Caco-2 (cell line): Measurements from ENCODE around the gene ST6GALNAC5. TPM values are rescaled to one million over a fixed set of nuclear protein-coding genes. Genes with fewer than 3 reads are reported as not detected.

Source experiments
- BruUV-seq: library from RNA; stranded (reverse); fragments of 400-500 nt; replicated peaks from 2 replicates; lab custom pipeline; 2021; lab: Mats Ljungman, UMichigan
- CTCF ChIA-PET: fragments of 300-600 bp; sonication (Branson Sonifier 250); formaldehyde crosslinking; loops from one replicate; lab custom pipeline; 2022; ENCODE audit warnings: antibody characterized with exemption; lab: Charles Lee
- POLR2A ChIA-PET: fragments of 300-600 bp; sonication (Branson Sonifier 250); formaldehyde crosslinking; loops from one replicate; lab custom pipeline; 2022; ENCODE audit warnings: antibody characterized with exemption; lab: Charles Lee
- DNase-seq, 2 experiments: peaks; one replicate each; pipeline versions ENCODE4 v3.0.0 to v3.0.0-alpha.2; 2020 to 2022
- H3K27me3 ChIP-seq: replicated peaks from 2 replicates; pipeline ENCODE4 v1.6.0; 2011; ENCODE audit warnings: low read length; ENCODE audit not compliant: control insufficient read depth, insufficient read depth
- H3K36me3 ChIP-seq: 2 replicates; pipeline ENCODE4 v1.5.1; 2011; ENCODE audit warnings: low read length; ENCODE audit not compliant: control insufficient read depth, insufficient read depth
- H3K4me1 ChIP-seq: fragments of 250-450 bp; sonication (Bioruptor Pico); 2 replicates; pipeline ENCODE4 v1.5.1; 2020; ENCODE audit warnings: mild to moderate bottlenecking
- H3K4me3 ChIP-seq: 2 replicates; pipeline ENCODE4 v1.5.1; 2011; ENCODE audit warnings: low read depth, mild to moderate bottlenecking, control low read depth, low read length
- H3K9me3 ChIP-seq: fragments of 250-450 bp; sonication (Bioruptor Pico); 2 replicates; pipeline ENCODE4 v1.5.1; 2020; ENCODE audit warnings: mild to moderate bottlenecking, moderate library complexity
- H3K27ac Mint-ChIP-seq: one replicate; pipeline ENCODE4 v1.8.0; 2022; ENCODE audit warnings: mixed read lengths; ENCODE audit not compliant: unreplicated experiment
- H3K27me3 Mint-ChIP-seq: one replicate; pipeline ENCODE4 v1.8.0; 2022; ENCODE audit warnings: mixed read lengths; ENCODE audit not compliant: insufficient read depth, unreplicated experiment
- H3K36me3 Mint-ChIP-seq: one replicate; pipeline ENCODE4 v1.8.0; 2022; ENCODE audit warnings: mild to moderate bottlenecking, mixed read lengths; ENCODE audit not compliant: insufficient read depth, unreplicated experiment
- H3K4me1 Mint-ChIP-seq: one replicate; pipeline ENCODE4 v1.8.0; 2022; ENCODE audit warnings: low read depth, mixed read lengths; ENCODE audit not compliant: unreplicated experiment
- H3K4me3 Mint-ChIP-seq: one replicate; pipeline ENCODE4 v1.8.0; 2022; ENCODE audit warnings: mild to moderate bottlenecking, moderate library complexity, mixed read lengths; ENCODE audit not compliant: unreplicated experiment
- H3K9me3 Mint-ChIP-seq: one replicate; pipeline ENCODE4 v1.8.0; 2022; ENCODE audit warnings: mixed read lengths; ENCODE audit not compliant: unreplicated experiment
- CTCF ChIP-seq, 2 experiments: fragments of 200-600 bp in 1 of 2; IDR thresholded peaks; 1 replicate in 1 of 2; 2 replicates in 1 of 2; pipeline versions ENCODE4 v1.5.1 to v1.8.0; 2011 to 2022; ENCODE audit warnings: antibody characterized with exemption in 1 of 2, control low read depth in 1 of 2, inconsistent platforms in 1 of 2, low read depth in 1 of 2, low read length in 1 of 2, mild to moderate bottlenecking in 1 of 2, moderate library complexity in 1 of 2; ENCODE audit not compliant: insufficient read depth in 1 of 2, severe bottlenecking in 1 of 2, unreplicated experiment in 1 of 2
- intact Hi-C: fragments of 100-400 bp; cut with micrococcal nuclease; formaldehyde crosslinking; loops from one replicate; pipeline ENCODE4 v1.10.0; 2022; ENCODE audit not compliant: unreplicated experiment
- total RNA-seq: library from RNA; stranded (reverse); gene quantifications from 2 replicates; pipeline ENCODE4 v1.2.3, GENCODE V29; 2022

ST6GALNAC5 gene
- total RNA-seq, 1 experiment from 2014 or later: 0.09 TPM

GRCh38 chr1:76830373-76830772 lies 36.9 kb upstream of the ST6GALNAC5 start:
- POLR2A ChIA-PET: no interaction called here
- Mint-ChIP-seq H3K27me3 (peaks cover under 1% of the 10 kb centered on the region), H3K9me3 (no peaks in the 10 kb centered on the region), H3K4me1 (no peaks in the 10 kb centered on the region), H3K27ac (no peak overlapping the region), H3K4me3 (no peak overlapping the region), H3K36me3 (no peaks in the 10 kb centered on the region)
- no peak for TF ChIP-seq CTCF (IDR thresholded peaks at IDR 0.05; ENCODE audit: insufficient read depth in 1 of 2, low read depth in 1 of 2, low read length in 1 of 2, severe bottlenecking in 1 of 2, unreplicated experiment in 1 of 2)
- BruUV-seq: no TSS peak
- no peak overlapping the region for H3K4me3 ChIP-seq
- CTCF ChIA-PET: no interaction called here
- DNase-seq: no peak
- H3K36me3 ChIP-seq: no peaks in the 10 kb centered on the region
- intact Hi-C loops: no loop called here
- no peaks in the 10 kb centered on the region for H3K9me3 ChIP-seq
- H3K4me1 ChIP-seq: no peaks in the 10 kb centered on the region
- no peaks in the 10 kb centered on the region for H3K27me3 ChIP-seq

- no peak overlapping the region for H3K4me3 Mint-ChIP-seq
- H3K27ac Mint-ChIP-seq: no peak overlapping the region
- BruUV-seq: no TSS peak
- no peaks in the 10 kb centered on the region for H3K4me1 Mint-ChIP-seq
- intact Hi-C loops: no loop called here
- Histone ChIP-seq H3K4me3 (no peak overlapping the region), H3K36me3 (no peaks in the 10 kb centered on the region), H3K27me3 (no peaks in the 10 kb centered on the region), H3K4me1 (no peaks in the 10 kb centered on the region), H3K9me3 (no peaks in the 10 kb centered on the region)
- no peaks in the 10 kb centered on the region for H3K36me3 Mint-ChIP-seq
- H3K27me3 Mint-ChIP-seq: peaks cover 4% of the 10 kb centered on the region
- H3K9me3 Mint-ChIP-seq: no peaks in the 10 kb centered on the region
- DNase-seq: no peak
- POLR2A ChIA-PET: no interaction called here
- CTCF ChIA-PET: no interaction called here
- TF ChIP-seq CTCF (IDR thresholded peaks at IDR 0.05; ENCODE audit: insufficient read depth in 1 of 2, low read depth in 1 of 2, low read length in 1 of 2, severe bottlenecking in 1 of 2, unreplicated experiment in 1 of 2): no peak
These were observed 34.8 kb upstream of the ST6GALNAC5 start for GRCh38 chr1:76832521-76832920.

- Mint-ChIP-seq H3K4me3 (no peak overlapping the region), H3K27ac (no peak overlapping the region), H3K9me3 (no peaks in the 10 kb centered on the region), H3K4me1 (no peaks in the 10 kb centered on the region), H3K27me3 (peaks cover 4% of the 10 kb centered on the region), H3K36me3 (no peaks in the 10 kb centered on the region)
- Histone ChIP-seq H3K36me3 (no peaks in the 10 kb centered on the region), H3K9me3 (no peaks in the 10 kb centered on the region), H3K4me3 (no peak overlapping the region), H3K4me1 (no peaks in the 10 kb centered on the region), H3K27me3 (no peaks in the 10 kb centered on the region)
- TF ChIP-seq CTCF (IDR thresholded peaks at IDR 0.05; ENCODE audit: insufficient read depth in 1 of 2, low read depth in 1 of 2, low read length in 1 of 2, severe bottlenecking in 1 of 2, unreplicated experiment in 1 of 2): no peak
- ChIA-PET CTCF (no interaction called here), POLR2A (no interaction called here)
- BruUV-seq: no TSS peak
- intact Hi-C loops: no loop called here
- no peak for DNase-seq
These were observed 34.1 kb upstream of the ST6GALNAC5 start for GRCh38 chr1:76833151-76833550.
